T-helper 2 cell (primary cell): ENCODE data around the gene RAMP1.
"Not testable (repeated sequence)": the region's sequence is repeated elsewhere in the genome, so short reads cannot be mapped to it uniquely, and the experiment has no call there.

Experiments
- DNase-seq, 5 experiments: peaks; one replicate each; pipeline versions ENCODE4 v3.0.0 to v3.0.0-alpha.2; 2012 to 2022
- total RNA-seq, 2 donors: gene quantifications; one replicate each; lab custom pipeline; 2026; lab: John Stamatoyannopoulos, UW

RAMP1 gene
- 0 to 0.20 reads per million in 2 donors for total RNA-seq

DNA sequence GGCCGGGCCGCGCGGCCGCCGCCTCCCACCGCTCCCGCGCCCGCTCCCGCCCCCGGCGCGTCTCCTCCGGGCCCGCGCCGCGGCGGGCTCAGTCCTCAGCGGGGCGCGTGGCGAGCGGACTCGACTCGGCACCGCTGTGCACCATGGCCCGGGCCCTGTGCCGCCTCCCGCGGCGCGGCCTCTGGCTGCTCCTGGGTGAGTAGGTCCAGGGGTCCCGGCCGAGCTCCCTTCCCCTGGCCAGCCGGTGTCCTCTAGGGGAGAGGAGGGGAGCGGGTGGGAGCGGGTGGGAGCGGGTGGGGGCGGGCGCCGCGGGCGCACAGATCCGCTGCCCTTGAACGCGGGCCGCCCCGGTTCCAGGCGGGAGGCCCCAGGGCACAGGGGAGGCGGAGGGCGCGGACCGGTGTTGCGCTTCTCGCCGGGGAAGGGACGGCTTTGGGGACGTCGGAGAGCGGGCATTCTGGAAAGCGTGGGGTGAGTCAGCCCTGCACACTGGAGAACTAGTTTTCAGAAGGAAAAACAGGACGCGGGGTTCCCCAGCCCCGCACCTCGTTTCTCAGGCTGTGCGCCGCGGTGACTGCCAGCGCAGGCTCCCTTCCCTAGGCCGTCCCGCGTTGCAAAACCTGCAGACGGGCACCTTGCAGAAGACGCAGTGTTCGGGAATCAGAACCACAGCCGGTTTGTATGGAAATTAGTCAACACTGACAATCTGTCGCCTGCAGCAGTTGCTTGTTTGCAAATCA lies at the start of gene RAMP1:
RAMP1 (plus strand) TSS at position 91 of the 740 bp plus-strand sequence; CDS start at position 144, 53 bp downstream.
- DNase-seq = peak in 1 of 5 experiments; percentile 27

GRCh38 chr2:237815637-237816036 lies 43.8 kb upstream of the RAMP1 start:
- DNase-seq = peak in 1 of 5 experiments; percentile 78

DNA sequence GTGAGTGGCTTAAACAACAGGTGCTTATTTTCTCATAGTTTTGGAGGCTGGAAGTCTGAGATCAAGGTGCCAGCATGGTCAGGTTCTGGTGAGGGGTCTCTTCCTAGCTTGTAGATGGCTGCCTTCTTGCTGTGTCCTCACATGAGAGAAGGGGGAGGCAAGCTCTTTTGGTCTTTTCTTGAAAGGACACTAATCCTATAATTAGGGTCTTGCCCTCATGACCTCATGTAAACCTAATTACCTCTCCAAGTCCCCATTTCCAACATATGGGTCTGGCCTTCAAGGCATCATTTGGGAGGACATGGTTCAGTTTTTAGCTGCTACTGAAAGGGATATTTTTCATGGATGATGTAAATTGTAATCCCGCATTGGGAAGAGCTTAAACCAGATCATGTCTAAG lies 42.9 kb upstream of the RAMP1 start:
- no peak for DNase-seq

DNA sequence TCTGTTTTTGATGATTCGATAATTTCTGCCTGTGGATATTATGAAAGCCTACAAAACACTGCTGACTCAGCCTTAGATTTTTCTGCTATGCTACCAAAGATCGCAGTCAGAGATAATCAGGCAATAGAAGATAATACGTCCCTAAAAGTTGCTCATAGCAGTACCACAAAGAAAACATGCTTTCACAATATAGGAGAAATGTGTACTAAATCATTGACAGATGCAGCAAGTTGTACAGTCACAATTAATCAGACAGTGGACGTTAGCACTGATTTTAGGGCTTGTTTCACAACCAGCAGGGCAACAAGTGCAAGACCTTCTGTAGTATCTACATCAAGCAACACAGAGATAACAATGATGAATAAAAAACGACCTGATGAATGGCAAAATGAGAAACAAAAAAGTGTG lies 41.4 kb upstream of the RAMP1 start:
- DNase-seq = peak in 1 of 5 experiments; percentile 90

DNA sequence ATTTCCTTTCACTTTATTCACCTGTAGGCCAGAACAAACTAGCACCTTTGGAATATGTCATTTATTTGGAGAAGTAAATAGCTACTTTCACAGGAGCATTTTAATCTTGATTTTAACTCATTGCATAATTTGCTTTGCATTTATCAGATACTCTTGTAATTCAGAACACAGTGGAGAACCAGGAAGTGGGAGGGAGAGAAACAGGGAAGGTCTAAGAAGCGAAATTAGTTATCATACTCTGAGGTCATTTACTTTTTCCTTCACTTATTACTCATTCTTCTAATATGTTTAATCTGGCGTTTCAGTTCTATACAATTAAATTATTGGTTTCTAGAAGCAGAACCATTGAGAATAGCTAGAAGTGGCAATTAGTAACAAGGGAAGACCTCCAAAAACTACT lies 40.2 kb upstream of the RAMP1 start:
- no peak for DNase-seq

DNA sequence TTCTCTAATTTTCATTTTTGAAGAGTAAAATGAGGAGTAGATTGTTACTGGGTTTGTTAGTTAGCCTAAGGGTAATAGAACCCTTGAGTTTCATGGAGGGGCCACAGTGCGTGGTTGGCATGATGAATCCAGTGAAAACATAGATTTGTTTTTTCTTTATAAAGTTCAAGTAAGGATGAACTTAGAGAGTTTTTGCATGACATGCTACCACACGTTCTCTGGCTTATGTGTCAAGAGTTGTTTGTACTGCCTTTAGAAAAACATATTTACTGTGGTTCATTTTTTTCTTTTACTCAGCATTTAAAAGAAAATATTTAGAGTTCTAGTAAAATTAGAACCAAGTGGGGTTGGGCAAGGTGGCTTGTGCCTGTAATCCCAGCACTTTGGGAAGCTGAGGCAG lies 39.0 kb upstream of the RAMP1 start:
- DNase-seq = no peak

DNA sequence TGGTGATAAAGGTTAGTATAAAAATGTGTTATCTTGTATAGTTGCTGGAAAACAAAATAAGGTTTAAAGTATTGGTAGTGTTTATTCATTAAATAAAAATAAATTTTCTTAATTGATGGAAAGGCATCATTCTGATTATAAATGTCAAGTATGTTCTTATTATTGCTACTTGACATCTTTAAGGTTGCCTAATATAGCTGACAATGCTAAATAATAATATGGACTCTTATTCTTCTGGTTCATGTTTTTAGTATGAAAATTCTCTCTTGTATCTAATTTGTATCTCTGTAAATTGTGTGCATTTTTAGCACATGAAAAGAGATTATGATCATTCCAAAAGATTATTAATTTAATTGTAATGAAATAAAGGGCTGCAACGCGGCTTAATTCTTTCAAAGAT lies 35.9 kb upstream of the RAMP1 start:
- DNase-seq = no peak

GRCh38 chr2:237824085-237824484 lies 35.3 kb upstream of the RAMP1 start:
- DNase-seq = no peak

- no peak for DNase-seq
Observed at GRCh38 chr2:237827421-237827987, 31.9 kb upstream of the RAMP1 start.

- no peak for DNase-seq
Observed at GRCh38 chr2:237830522-237830921, 28.9 kb upstream of the RAMP1 start.

GRCh38 chr2:237833546-237833945 lies 25.9 kb upstream of the RAMP1 start:
- DNase-seq = no peak

GRCh38 chr2:237835372-237835771 lies 24.1 kb upstream of the RAMP1 start:
- no peak for DNase-seq

GRCh38 chr2:237841051-237841450 lies 18.4 kb upstream of the RAMP1 start:
- DNase-seq = no peak

DNA sequence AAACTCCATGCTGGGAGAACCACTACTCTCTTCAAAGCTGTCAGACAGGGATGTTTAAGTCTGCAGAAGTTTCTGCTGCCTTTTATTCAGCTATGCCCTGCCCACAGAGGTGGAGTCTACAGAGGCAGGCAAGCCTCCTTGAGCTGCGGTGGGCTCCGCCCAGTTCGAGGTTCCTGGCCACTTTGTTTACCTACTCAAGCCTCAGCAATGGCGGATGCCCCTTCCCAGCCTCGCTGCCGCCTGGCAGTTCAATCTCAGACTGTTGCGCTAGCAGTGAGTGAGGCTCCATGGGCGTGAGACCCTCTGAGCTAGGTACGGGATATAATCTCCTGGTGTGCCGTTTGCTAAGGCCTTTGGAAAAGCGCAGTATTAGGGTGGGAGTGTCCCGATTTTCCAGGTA lies 10.5 kb upstream of the RAMP1 start:
- DNase-seq = not testable (repeated sequence)

GRCh38 chr2:237854295-237854694 lies 5.1 kb upstream of the RAMP1 start:
- DNase-seq = no peak

DNA sequence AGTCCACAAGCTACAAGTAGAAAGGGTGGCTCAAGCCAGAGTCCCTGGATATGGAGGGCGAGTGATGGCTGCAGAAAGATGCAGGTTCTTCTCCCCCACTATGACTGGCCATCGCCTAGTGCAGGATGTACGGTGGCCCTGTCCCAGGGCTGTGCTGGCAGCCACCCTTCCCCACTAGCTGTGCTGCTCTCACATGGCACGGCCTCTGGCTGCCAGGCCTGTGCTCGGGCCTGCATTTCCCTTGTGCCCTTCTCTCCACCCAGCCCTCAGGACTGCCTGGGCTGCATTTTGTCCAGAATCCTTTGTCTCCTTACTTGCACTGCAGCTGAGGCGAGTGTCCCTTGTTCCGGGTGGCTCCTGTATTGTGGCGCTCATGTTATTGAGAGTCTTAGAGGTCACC lies 1.6 kb upstream of the RAMP1 start:
- no peak for DNase-seq

DNA sequence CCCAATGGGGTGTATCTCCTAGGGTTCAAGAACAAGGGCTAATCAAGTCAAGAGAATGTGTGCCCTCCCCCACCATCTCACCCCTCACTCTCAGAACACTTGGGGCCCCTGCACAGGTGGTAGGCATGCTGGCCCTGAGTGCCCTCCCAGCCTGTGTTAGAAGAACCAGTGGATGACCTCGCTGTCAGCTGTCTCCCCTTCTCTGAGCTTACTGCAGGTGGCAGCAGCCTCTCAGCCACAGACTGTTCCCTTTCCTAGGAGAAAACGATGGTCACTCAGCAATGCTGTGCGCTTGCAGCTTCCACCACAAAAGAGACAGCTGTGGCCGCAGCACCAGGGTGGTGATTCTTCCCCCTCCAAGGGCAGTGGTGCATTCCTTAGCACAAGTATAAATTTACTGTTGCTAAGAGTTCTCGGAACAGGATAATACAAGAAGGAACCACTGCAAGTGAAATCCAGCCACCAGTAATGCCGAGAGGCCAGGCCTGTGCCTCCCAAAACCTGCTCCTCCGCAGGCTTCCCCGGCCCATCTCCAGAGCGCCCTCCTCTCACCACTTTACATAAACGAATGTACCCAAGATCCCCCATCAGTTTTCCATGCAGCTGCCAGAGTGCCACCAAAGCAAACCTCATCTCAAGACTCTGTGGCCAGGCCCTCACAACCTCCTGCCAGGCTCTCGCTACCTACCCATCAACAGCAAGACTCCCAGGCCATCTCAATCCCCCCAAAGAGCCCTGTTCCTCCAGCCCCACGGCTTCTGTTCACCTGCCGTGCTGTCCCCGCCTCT lies 935 bp upstream of the RAMP1 start:
- peak in 1 of 5 experiments; percentile 53 for DNase-seq

DNA sequence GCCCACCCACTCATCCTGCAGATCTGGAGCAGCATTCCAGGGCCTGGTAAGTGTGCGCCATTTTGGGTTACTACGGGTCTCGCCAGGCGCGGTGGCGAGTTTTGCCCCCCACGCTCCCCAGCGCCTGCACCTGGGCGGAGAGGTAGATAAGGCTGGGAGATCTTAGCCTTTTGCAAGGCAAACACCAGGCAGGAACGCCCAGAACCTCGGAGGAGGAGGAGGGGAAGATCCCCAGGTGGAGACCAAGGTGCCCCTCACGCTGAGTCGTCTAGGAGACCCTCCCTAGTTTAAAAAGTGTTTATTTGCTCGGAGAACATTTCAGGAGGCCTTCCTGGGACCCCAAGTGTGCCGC lies 365 bp upstream of the RAMP1 start:
- DNase-seq = no peak

DNA sequence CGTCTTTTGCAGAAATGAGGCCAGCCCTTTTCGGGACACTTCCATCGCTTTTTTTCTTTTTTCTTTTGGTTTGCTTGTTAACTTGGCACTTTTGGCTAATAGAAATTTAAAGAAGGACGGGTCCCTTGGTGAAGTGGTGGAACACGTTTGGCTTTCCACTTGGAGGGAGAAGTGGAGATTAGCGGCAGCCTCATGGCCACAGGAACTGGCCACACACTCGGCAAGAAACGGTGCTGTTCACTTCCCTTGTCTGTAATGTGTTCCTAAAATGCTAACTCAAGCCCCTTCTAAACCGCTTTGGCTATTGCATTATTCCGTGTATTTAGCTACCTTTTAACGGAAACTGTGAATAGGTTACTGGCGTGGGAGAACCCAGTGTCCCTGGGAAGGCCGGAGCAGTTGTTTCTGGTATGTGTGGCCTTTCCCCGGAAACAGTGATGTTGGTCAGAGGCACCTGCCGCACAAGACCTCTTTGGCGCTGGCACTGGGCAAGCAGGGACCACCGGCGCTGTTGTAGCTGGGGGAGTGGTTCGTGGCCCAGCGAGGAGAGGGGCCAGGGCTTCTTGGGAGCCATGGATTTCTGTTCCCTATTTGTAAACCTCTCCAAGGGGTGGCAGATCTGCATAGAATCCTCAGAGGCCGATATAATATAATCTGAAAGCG lies 981 bp downstream of the RAMP1 start:
- no peak for DNase-seq

DNA sequence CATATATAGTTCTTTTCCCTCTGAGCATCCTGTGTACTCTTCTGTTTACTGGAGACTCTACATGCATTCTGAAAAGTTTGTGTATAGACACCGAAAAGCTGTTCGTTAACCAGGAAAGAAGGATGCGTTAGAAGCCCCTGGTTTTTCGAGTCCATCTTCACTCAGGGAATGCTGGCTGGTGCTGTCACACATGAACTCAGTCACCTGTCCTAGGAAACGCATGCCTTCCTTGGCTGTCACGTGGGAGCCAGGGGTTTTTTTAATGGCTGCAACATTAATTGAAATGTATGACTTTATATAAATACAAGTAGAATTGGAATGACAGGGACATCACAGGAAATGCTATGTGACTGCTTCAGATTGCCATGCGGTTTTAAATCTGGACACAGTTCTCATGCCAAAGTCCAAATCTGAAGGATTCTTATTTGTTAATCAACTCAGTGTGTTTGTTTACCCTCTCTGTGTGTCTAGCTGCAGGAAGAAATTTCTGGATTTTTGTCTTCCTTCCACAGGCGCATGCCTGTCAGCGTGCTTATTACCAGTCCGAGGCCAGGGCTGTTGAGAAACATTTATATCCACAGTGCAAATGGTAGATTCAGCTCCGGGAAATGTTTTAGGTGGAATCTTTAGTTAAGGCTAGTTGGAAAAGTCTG lies 2.6 kb downstream of the RAMP1 start:
- DNase-seq = no peak

- DNase-seq = no peak
Observed at GRCh38 chr2:237862528-237862895, 3.1 kb downstream of the RAMP1 start.

GRCh38 chr2:237863102-237863511 lies 3.7 kb downstream of the RAMP1 start:
- no peak for DNase-seq
